ENCODE measurements around the gene KBTBD4.

Gene KBTBD4

GRCh38 chr11:47523490-47524225 is 55.1 kb downstream of the KBTBD4 start:
- peak in 1 of 3 experiments; percentile 40 for DNase-seq

All from NCI-H1417 (cell line).